ENCODE data around the gene IL21.

The IL21 gene

GRCh38 chr4:122650148-122650547 lies 29.3 kb upstream of the IL21 start:
- ATAC-seq (no peak), DNase-seq (ENCODE audit: low spot score in 2 of 2) (no peak)
- Mint-ChIP-seq H3K27ac (no peak overlapping the region), H3K36me3 (no peaks in the 10 kb centered on the region), H3K9me3 (no peaks in the 10 kb centered on the region), H3K4me3 (no peak overlapping the region), H3K4me1 (no peaks in the 10 kb centered on the region)

- no peak for ATAC-seq
- Mint-ChIP-seq H3K27ac (no peak overlapping the region), H3K36me3 (no peaks in the 10 kb centered on the region), H3K9me3 (no peaks in the 10 kb centered on the region), H3K4me1 (no peaks in the 10 kb centered on the region), H3K4me3 (no peak overlapping the region)
- DNase-seq (ENCODE audit: low spot score in 2 of 2) = no peak
Observed at GRCh38 chr4:122647656-122648055, 26.8 kb upstream of the IL21 start.

- ATAC-seq = no peak
- Mint-ChIP-seq H3K36me3 (no peaks in the 10 kb centered on the region), H3K4me3 (no peak overlapping the region), H3K27ac (no peak overlapping the region), H3K9me3 (no peaks in the 10 kb centered on the region), H3K4me1 (no peaks in the 10 kb centered on the region)
- no peak for DNase-seq (ENCODE audit: low spot score in 2 of 2)
Observed at GRCh38 chr4:122643257-122643656, 22.4 kb upstream of the IL21 start.

GRCh38 chr4:122639181-122639580 lies 18.3 kb upstream of the IL21 start:
- no peaks in the 10 kb centered on the region for H3K36me3 Mint-ChIP-seq
- H3K4me3 Mint-ChIP-seq = no peak overlapping the region
- H3K9me3 Mint-ChIP-seq = no peaks in the 10 kb centered on the region
- no peak overlapping the region for H3K27ac Mint-ChIP-seq
- ATAC-seq (peak; percentile 22), DNase-seq (ENCODE audit: low spot score in 2 of 2) (no peak)
- H3K4me1 Mint-ChIP-seq = peaks cover 7% of the 10 kb centered on the region

- Mint-ChIP-seq H3K9me3 (peaks cover 2% of the 10 kb centered on the region), H3K36me3 (no peaks in the 10 kb centered on the region), H3K4me1 (peaks cover 29% of the 10 kb centered on the region), H3K4me3 (no peak overlapping the region), H3K27ac (no peak overlapping the region)
- ATAC-seq (peak; percentile 2), DNase-seq (ENCODE audit: low spot score in 2 of 2) (no peak)
Observed at GRCh38 chr4:122636697-122637096, 15.8 kb upstream of the IL21 start.

- Mint-ChIP-seq H3K4me1 (peaks cover 30% of the 10 kb centered on the region), H3K36me3 (no peaks in the 10 kb centered on the region), H3K9me3 (peaks cover 2% of the 10 kb centered on the region), H3K4me3 (peak overlapping the region; percentile 7), H3K27ac (no peak overlapping the region)
- DNase-seq (ENCODE audit: low spot score in 2 of 2) = no peak
- ATAC-seq = peak; percentile 65
Observed at GRCh38 chr4:122635205-122635604, 14.3 kb upstream of the IL21 start.

- no peak for DNase-seq (ENCODE audit: low spot score in 2 of 2)
- H3K4me1 Mint-ChIP-seq = peaks cover 30% of the 10 kb centered on the region
- no peak overlapping the region for H3K4me3 Mint-ChIP-seq
- no peaks in the 10 kb centered on the region for H3K36me3 Mint-ChIP-seq
- ATAC-seq = peak; percentile 67
- peaks cover 2% of the 10 kb centered on the region for H3K9me3 Mint-ChIP-seq
- no peak overlapping the region for H3K27ac Mint-ChIP-seq
Observed at GRCh38 chr4:122633211-122633610, 12.3 kb upstream of the IL21 start.

- Mint-ChIP-seq H3K36me3 (no peaks in the 10 kb centered on the region), H3K4me1 (peaks cover 30% of the 10 kb centered on the region), H3K9me3 (peaks cover 2% of the 10 kb centered on the region), H3K27ac (peak overlapping the region; percentile 64), H3K4me3 (no peak overlapping the region)
- DNase-seq (ENCODE audit: low spot score in 2 of 2) (no peak), ATAC-seq (peak; percentile 91)
Observed at GRCh38 chr4:122632396-122633143, 11.7 kb upstream of the IL21 start.

- Mint-ChIP-seq H3K36me3 (no peaks in the 10 kb centered on the region), H3K9me3 (no peaks in the 10 kb centered on the region), H3K4me3 (no peak overlapping the region), H3K27ac (no peak overlapping the region), H3K4me1 (peaks cover 6% of the 10 kb centered on the region)
- ATAC-seq (no peak), DNase-seq (ENCODE audit: low spot score in 2 of 2) (no peak)
Observed at GRCh38 chr4:122625156-122625555, 4.3 kb upstream of the IL21 start.

- no peak for ATAC-seq
- H3K4me3 Mint-ChIP-seq = no peak overlapping the region
Observed at GRCh38 chr4:122624205-122624604, 3.3 kb upstream of the IL21 start.

GRCh38 chr4:122623637-122624166 lies 2.8 kb upstream of the IL21 start:
- Mint-ChIP-seq H3K4me3 (no peak overlapping the region), H3K27ac (no peak overlapping the region), H3K9me3 (no peaks in the 10 kb centered on the region), H3K36me3 (no peaks in the 10 kb centered on the region), H3K4me1 (peaks cover 18% of the 10 kb centered on the region)
- DNase-seq (ENCODE audit: low spot score in 2 of 2) = no peak
- no peak for ATAC-seq

More at GRCh38 chr4:122624205-122624604, 3.3 kb upstream of the IL21 start:
- no peak for DNase-seq (ENCODE audit: low spot score in 2 of 2)
- no peak overlapping the region for H3K27ac Mint-ChIP-seq
- H3K4me1 Mint-ChIP-seq = peaks cover 16% of the 10 kb centered on the region
- no peaks in the 10 kb centered on the region for H3K9me3 Mint-ChIP-seq
- no peaks in the 10 kb centered on the region for H3K36me3 Mint-ChIP-seq

- no peaks in the 10 kb centered on the region for H3K36me3 Mint-ChIP-seq
Observed at GRCh38 chr4:122622400-122622799, 1.5 kb upstream of the IL21 start.

GRCh38 chr4:122619611-122620010 lies 1.3 kb downstream of the IL21 start:
- peak; percentile 68 for ATAC-seq
- peak overlapping the region; percentile 61 for H3K4me3 Mint-ChIP-seq
- no peaks in the 10 kb centered on the region for H3K36me3 Mint-ChIP-seq
- H3K4me1 Mint-ChIP-seq = peaks cover 35% of the 10 kb centered on the region
- DNase-seq (ENCODE audit: low spot score in 2 of 2) = no peak
- no peaks in the 10 kb centered on the region for H3K9me3 Mint-ChIP-seq
- no peak overlapping the region for H3K27ac Mint-ChIP-seq

More at GRCh38 chr4:122622400-122622799, 1.5 kb upstream of the IL21 start:
- Mint-ChIP-seq H3K4me1 (peaks cover 22% of the 10 kb centered on the region), H3K27ac (no peak overlapping the region), H3K4me3 (no peak overlapping the region), H3K9me3 (no peaks in the 10 kb centered on the region)
- ATAC-seq (no peak), DNase-seq (ENCODE audit: low spot score in 2 of 2) (no peak)

- DNase-seq (ENCODE audit: low spot score in 2 of 2) (no peak), ATAC-seq (no peak)
- H3K4me3 Mint-ChIP-seq = peak overlapping the region; percentile 12
- H3K9me3 Mint-ChIP-seq = no peaks in the 10 kb centered on the region
- H3K27ac Mint-ChIP-seq = no peak overlapping the region
- peaks cover 35% of the 10 kb centered on the region for H3K4me1 Mint-ChIP-seq
- H3K36me3 Mint-ChIP-seq = no peaks in the 10 kb centered on the region
Observed at GRCh38 chr4:122617597-122618593, 3.0 kb downstream of the IL21 start.

- Mint-ChIP-seq H3K4me1 (peaks cover 35% of the 10 kb centered on the region), H3K9me3 (no peaks in the 10 kb centered on the region), H3K4me3 (peak overlapping the region; percentile 12), H3K36me3 (no peaks in the 10 kb centered on the region), H3K27ac (no peak overlapping the region)
- ATAC-seq (peak; percentile 36), DNase-seq (ENCODE audit: low spot score in 2 of 2) (no peak)
Observed at GRCh38 chr4:122616915-122617596, 3.8 kb downstream of the IL21 start.
